HepG2 (cell line): ENCODE results near the gene DNAL4. TPM values are rescaled to one million over a fixed set of nuclear protein-coding genes. Genes with fewer than 3 reads are reported as not detected.

Experiments used
- DNMT1 ChIP-seq: sonication (generic); formaldehyde crosslinking; IDR thresholded peaks from 2 replicates; pipeline ENCODE4 v1.5.1; 2020; ENCODE audit warnings: mild to moderate bottlenecking, missing genetic modification reagents
- GFI1 ChIP-seq: sonication (generic); formaldehyde crosslinking; IDR thresholded peaks from 2 replicates; pipeline ENCODE4 v1.5.0; 2020; ENCODE audit warnings: missing genetic modification reagents, mild to moderate bottlenecking, borderline replicate concordance
- HNRNPH1 ChIP-seq: fragments of 200-400 bp; formaldehyde crosslinking; optimal IDR thresholded peaks from 2 replicates; pipeline ENCODE3; 2017; ENCODE audit warnings: mild to moderate bottlenecking, low read depth, low read length
- JDP2 ChIP-seq: sonication (generic); formaldehyde crosslinking; IDR thresholded peaks from 2 replicates; pipeline ENCODE4 v1.8.1; 2022; ENCODE audit warnings: missing genetic modification reagents, borderline replicate concordance
- MXD4 ChIP-seq: IDR thresholded peaks from 2 replicates; pipeline ENCODE4 v1.6.1; 2016; ENCODE audit warnings: mild to moderate bottlenecking, missing biosample characterization, missing genetic modification reagents
- NFE2L2 ChIP-seq: fragments of 150-350 bp; IDR thresholded peaks from 2 replicates; pipeline ENCODE4 v1.6.1; 2014; ENCODE audit warnings: low read length
- NR2F6 ChIP-seq, 2 experiments: IDR thresholded peaks; 2 replicates each; pipeline ENCODE4 v1.6.1; 2016; ENCODE audit warnings: antibody characterized with exemption in 1 of 2, mild to moderate bottlenecking in 1 of 2
- PLRG1 ChIP-seq: fragments of 450-650 bp; conservative IDR thresholded peaks from 2 replicates; pipeline ENCODE4 v1.6.1; 2016
- TBX3 ChIP-seq: fragments of 450-650 bp; IDR thresholded peaks from 2 replicates; pipeline ENCODE4 v1.6.1; 2017; ENCODE audit warnings: antibody characterized with exemption, mild to moderate bottlenecking, inconsistent platforms, borderline replicate concordance
- ZC3H4 ChIP-seq: sonication (generic); formaldehyde crosslinking; IDR thresholded peaks from 2 replicates; pipeline ENCODE4 v1.4.0; 2020; ENCODE audit warnings: missing genetic modification reagents, borderline replicate concordance
- ZNF552 ChIP-seq: sonication (generic); formaldehyde crosslinking; IDR thresholded peaks from 2 replicates; pipeline ENCODE4 v1.9.0; 2022; ENCODE audit warnings: missing genetic modification reagents, mild to moderate bottlenecking, borderline replicate concordance
- ZNF720 ChIP-seq: sonication (generic); formaldehyde crosslinking; IDR thresholded peaks from 2 replicates; pipeline ENCODE4 v1.4.0; 2020; ENCODE audit warnings: missing genetic modification reagents
- ZSCAN31 ChIP-seq: sonication (generic); formaldehyde crosslinking; IDR thresholded peaks from 2 replicates; pipeline ENCODE4 v1.5.0; 2020; ENCODE audit warnings: low read depth, mild to moderate bottlenecking, missing genetic modification reagents
- polyA plus RNA-seq, 8 experiments: library from polyadenylated mRNA; depleted of rRNA in 3 of 8; stranded (reverse) in 7 of 8; unstranded in 1 of 8; fragments of >200 nt; fragmentation: Illumina TruSeq in 4 of 8; extraction: Trizol in 4 of 8; gene quantifications; 2 replicates each; pipeline versions ENCODE4 v1.2.1 to v1.2.3, GENCODE V29; 2011 to 2016; ENCODE audit warnings: low read depth in 4 of 8, missing spikeins in 1 of 8, mixed read lengths in 1 of 8; ENCODE audit not compliant: insufficient read depth in 1 of 8
- total RNA-seq, 5 experiments: library from RNA; depleted of rRNA; stranded (reverse); fragments of >200 nt; fragmentation: Illumina TruSeq; extraction: Trizol; gene quantifications; 2 replicates each; pipeline ENCODE4 v1.2.3, GENCODE V29; 2016; ENCODE audit warnings: low read depth in 1 of 5
- TF ChIP-seq, protein P1 (sequence below): IDR thresholded peaks from 2 replicates; pipeline ENCODE4 v1.6.1; 2012; ENCODE audit warnings: low read depth, low read length, improper control_type of control experiment
- TF ChIP-seq, protein P2 (sequence below): sonication (generic); formaldehyde crosslinking; conservative IDR thresholded peaks from 2 replicates; pipeline ENCODE4 v1.8.1; 2023; ENCODE audit warnings: missing genetic modification reagents
- TF ChIP-seq, protein P3 (sequence below): sonication (generic); formaldehyde crosslinking; IDR thresholded peaks from 2 replicates; pipeline ENCODE4 v1.4.0; 2020; ENCODE audit warnings: missing genetic modification reagents, low read depth, mild to moderate bottlenecking, borderline replicate concordance
- TF ChIP-seq, protein P4 (sequence below): sonication (generic); formaldehyde crosslinking; IDR thresholded peaks from 2 replicates; pipeline ENCODE4 v1.4.0; 2020; ENCODE audit warnings: mild to moderate bottlenecking, missing genetic modification reagents
- TF ChIP-seq, protein P5 (sequence below): sonication (generic); formaldehyde crosslinking; IDR thresholded peaks from 2 replicates; pipeline ENCODE4 v1.4.0; 2020; ENCODE audit warnings: mild to moderate bottlenecking, missing genetic modification reagents
- TF ChIP-seq, protein P6 (sequence below): sonication (generic); formaldehyde crosslinking; IDR thresholded peaks from 2 replicates; pipeline ENCODE4 v1.9.0; 2021; ENCODE audit warnings: missing genetic modification reagents, borderline replicate concordance
- TF ChIP-seq, protein P7 (sequence below): sonication (generic); formaldehyde crosslinking; IDR thresholded peaks from 2 replicates; pipeline ENCODE4 v1.9.0; 2021; ENCODE audit warnings: missing genetic modification reagents, borderline replicate concordance

The DNAL4 gene
- total and polyA plus RNA-seq, 2 of the 13 experiments (the other 11 are each of a cell fraction or from before 2014, with no cell fraction given), result 8.0 to 10.7 TPM

DNA sequence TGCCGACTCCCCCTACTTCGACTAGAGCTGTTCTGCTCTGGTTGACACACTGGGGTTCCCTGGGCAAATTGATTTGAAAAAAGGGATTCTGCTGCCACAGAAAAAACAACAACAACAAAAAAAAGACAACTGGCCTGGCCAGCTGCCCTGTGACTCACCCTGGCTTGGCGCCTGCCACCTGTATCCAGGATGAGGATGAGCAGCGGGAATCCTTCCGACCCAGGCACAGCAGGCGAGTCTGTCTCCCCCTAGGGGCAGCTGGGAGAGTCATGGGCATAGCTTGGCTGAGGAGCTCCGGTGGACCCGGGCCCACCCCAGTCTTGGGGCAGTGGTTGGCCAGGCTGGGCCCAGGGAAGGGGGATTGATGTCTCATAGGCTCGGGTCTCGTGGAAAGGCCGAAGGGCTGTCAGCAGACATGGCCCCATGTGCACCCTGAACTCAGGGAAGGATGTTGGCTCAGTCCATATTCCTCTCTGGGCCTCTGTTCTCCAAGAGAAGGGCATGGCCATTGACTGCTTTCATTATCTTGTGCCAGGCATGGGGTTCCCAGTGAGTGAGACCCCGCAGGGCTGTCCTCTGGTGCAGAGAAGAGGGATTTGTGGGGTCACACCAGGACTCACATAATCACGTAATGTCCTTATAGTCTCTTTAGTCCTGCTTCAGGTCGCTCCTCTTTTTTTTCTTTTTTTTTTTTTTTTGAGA lies 27.7 kb downstream of the DNAL4 start (continued):
- TF ChIP-seq GFI1 (no peak), ZNF552 (CRISPR knock-in tag) (no peak), JDP2 (no peak), DNMT1 (CRISPR knock-in tag) (no peak), MXD4 (CRISPR knock-in tag) (no peak), NR2F6 (IDR thresholded peaks at IDR 0.05) (no peak), NR2F6 (CRISPR knock-in tag; IDR thresholded peaks at IDR 0.05) (no peak; the same call in 1 of the 2 replicates), HNRNPH1 (no peak), PLRG1 (no peak), TBX3 (no peak), NFE2L2 (no peak), ZNF720 (CRISPR knock-in tag) (no peak), ZSCAN31 (CRISPR knock-in tag) (no peak), ZC3H4 (no peak)
- TF ChIP-seq, protein P1, sequence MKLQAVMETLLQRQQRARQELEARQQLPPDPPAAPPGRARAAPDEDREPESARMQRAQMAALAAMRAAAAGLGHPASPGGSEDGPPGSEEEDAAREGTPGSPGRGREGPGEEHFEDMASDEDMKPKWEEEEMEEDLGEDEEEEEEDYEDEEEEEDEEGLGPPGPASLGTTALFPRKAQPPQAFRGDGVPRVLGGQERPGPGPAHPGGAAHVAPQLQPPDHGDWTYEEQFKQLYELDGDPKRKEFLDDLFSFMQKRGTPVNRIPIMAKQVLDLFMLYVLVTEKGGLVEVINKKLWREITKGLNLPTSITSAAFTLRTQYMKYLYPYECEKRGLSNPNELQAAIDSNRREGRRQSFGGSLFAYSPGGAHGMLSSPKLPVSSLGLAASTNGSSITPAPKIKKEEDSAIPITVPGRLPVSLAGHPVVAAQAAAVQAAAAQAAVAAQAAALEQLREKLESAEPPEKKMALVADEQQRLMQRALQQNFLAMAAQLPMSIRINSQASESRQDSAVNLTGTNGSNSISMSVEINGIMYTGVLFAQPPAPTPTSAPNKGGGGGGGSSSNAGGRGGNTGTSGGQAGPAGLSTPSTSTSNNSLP, result no peak
- TF ChIP-seq, protein P2, sequence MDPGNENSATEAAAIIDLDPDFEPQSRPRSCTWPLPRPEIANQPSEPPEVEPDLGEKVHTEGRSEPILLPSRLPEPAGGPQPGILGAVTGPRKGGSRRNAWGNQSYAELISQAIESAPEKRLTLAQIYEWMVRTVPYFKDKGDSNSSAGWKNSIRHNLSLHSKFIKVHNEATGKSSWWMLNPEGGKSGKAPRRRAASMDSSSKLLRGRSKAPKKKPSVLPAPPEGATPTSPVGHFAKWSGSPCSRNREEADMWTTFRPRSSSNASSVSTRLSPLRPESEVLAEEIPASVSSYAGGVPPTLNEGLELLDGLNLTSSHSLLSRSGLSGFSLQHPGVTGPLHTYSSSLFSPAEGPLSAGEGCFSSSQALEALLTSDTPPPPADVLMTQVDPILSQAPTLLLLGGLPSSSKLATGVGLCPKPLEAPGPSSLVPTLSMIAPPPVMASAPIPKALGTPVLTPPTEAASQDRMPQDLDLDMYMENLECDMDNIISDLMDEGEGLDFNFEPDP, result no peak
- TF ChIP-seq, protein P3, sequence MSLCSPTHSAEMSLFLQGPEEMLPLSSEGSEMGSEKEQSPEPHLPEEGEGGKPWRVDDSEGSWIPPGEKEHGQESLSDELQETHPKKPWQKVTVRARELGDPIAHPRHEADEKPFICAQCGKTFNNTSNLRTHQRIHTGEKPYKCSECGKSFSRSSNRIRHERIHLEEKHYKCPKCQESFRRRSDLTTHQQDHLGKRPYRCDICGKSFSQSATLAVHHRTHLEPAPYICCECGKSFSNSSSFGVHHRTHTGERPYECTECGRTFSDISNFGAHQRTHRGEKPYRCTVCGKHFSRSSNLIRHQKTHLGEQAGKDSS (CRISPR knock-in tag), result no peak
- TF ChIP-seq, protein P4, sequence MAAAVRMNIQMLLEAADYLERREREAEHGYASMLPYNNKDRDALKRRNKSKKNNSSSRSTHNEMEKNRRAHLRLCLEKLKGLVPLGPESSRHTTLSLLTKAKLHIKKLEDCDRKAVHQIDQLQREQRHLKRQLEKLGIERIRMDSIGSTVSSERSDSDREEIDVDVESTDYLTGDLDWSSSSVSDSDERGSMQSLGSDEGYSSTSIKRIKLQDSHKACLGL, result no peak
- TF ChIP-seq, protein P5, sequence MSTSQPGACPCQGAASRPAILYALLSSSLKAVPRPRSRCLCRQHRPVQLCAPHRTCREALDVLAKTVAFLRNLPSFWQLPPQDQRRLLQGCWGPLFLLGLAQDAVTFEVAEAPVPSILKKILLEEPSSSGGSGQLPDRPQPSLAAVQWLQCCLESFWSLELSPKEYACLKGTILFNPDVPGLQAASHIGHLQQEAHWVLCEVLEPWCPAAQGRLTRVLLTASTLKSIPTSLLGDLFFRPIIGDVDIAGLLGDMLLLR, result no peak
- TF ChIP-seq, protein P6, sequence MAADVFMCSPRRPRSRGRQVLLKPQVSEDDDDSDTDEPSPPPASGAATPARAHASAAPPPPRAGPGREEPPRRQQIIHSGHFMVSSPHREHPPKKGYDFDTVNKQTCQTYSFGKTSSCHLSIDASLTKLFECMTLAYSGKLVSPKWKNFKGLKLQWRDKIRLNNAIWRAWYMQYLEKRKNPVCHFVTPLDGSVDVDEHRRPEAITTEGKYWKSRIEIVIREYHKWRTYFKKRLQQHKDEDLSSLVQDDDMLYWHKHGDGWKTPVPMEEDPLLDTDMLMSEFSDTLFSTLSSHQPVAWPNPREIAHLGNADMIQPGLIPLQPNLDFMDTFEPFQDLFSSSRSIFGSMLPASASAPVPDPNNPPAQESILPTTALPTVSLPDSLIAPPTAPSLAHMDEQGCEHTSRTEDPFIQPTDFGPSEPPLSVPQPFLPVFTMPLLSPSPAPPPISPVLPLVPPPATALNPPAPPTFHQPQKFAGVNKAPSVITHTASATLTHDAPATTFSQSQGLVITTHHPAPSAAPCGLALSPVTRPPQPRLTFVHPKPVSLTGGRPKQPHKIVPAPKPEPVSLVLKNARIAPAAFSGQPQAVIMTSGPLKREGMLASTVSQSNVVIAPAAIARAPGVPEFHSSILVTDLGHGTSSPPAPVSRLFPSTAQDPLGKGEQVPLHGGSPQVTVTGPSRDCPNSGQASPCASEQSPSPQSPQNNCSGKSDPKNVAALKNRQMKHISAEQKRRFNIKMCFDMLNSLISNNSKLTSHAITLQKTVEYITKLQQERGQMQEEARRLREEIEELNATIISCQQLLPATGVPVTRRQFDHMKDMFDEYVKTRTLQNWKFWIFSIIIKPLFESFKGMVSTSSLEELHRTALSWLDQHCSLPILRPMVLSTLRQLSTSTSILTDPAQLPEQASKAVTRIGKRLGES (CRISPR knock-in tag), result no peak
- TF ChIP-seq, protein P7, sequence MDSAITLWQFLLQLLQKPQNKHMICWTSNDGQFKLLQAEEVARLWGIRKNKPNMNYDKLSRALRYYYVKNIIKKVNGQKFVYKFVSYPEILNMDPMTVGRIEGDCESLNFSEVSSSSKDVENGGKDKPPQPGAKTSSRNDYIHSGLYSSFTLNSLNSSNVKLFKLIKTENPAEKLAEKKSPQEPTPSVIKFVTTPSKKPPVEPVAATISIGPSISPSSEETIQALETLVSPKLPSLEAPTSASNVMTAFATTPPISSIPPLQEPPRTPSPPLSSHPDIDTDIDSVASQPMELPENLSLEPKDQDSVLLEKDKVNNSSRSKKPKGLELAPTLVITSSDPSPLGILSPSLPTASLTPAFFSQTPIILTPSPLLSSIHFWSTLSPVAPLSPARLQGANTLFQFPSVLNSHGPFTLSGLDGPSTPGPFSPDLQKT (CRISPR knock-in tag), result no peak
